ENCODE measurements around the gene RPL32. TPM values are rescaled to one million over a fixed set of nuclear protein-coding genes. Genes with fewer than 3 reads are reported as not detected.
"Not testable (repeated sequence)": the region's sequence is repeated elsewhere in the genome, so short reads cannot be mapped to it uniquely, and the experiment has no call there.

Gene RPL32
- total RNA-seq, 1 experiment from 2014 or later, result 1,130 TPM

GRCh38 chr3:12870942-12871341 is 29.6 kb upstream of the RPL32 start:
- in situ Hi-C loops (cut with HindIII; ENCODE audit: low pct_unique_long_range_greater_than_20kb, low sequenced_read_pairs), result no loop called here
- DNase-seq (ENCODE audit: low read depth), result no peak

- in situ Hi-C loops (cut with HindIII; ENCODE audit: low pct_unique_long_range_greater_than_20kb, low sequenced_read_pairs), result no loop called here
- peak; percentile 33 for DNase-seq (ENCODE audit: low read depth)
Observed at GRCh38 chr3:12869035-12869621, 27.8 kb upstream of the RPL32 start.

DNA sequence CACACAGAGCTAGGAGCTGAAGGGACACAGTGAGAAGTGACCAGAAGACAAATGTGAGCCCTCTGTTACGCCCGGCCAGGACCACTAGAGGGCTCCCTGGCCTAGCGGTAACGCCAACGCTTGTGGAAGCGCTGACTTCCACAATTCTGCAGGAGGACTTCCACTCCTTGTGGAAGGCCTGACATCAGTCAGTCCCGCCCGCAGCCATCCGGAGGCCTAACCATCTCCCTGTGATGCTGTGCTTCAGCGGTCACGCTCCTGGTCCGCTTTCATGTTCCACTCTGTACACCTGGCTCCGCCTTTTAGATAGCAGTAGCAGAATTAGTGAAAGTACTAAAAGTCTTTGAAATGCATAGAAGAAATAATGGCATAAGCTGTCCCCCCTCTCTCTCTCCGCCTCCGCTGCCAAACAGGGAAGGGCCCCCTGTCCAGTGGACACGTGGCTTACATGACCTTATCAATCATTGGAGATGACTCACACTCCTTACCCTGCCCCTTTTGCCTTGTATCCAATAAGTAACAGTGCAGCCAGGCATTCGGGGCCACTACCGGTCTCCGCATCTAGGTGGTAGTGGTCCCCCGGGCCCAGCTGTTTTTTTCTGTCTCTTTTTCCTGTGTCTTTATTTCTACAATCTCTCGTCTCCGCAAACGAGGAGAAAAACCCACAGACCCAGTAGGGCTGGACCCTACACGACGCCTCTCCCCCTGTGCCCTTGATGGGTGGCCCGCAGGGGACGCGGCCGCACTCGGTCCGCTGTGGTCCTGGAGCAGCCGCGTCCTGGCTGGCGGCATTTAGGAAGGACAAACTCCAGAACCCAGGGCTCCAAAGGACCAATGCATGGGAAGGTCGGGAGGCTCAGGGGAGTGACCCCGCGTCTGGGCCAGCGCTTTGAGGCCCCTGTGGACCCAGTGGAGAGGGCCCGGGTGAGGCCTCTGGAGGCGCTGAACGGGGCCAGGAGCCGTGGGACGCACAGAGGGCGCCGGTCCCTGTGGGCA is 27.0 kb upstream of the RPL32 start:
- in situ Hi-C loops (cut with HindIII; ENCODE audit: low pct_unique_long_range_greater_than_20kb, low sequenced_read_pairs), result no loop called here
- DNase-seq (ENCODE audit: low read depth), result peak; percentile 90

DNA sequence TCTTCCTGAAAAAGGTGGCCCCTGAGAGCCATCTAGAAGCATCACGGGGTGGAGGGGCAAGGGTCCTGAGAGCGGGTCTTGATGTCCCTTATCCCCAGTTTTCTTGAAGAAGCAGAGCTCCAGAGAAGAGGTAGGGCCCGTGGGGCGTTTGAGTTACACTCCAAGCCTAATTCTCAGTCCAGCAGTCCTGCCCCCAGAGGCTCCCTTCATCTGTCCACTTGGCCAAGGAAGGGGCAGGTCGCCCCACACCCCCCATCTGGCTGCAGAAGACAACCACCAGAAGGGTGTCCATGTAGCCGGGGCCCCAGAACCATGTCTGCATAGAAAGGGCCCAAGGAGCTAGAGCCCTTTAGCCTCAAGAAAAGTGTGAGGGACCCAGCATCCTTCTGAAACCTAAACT is 25.5 kb upstream of the RPL32 start:
- DNase-seq (ENCODE audit: low read depth), result no peak
- in situ Hi-C loops (cut with HindIII; ENCODE audit: low pct_unique_long_range_greater_than_20kb, low sequenced_read_pairs), result no loop called here

- no peak for DNase-seq (ENCODE audit: low read depth)
- in situ Hi-C loops (cut with HindIII; ENCODE audit: low pct_unique_long_range_greater_than_20kb, low sequenced_read_pairs), result no loop called here
Observed at GRCh38 chr3:12865271-12865670, 23.9 kb upstream of the RPL32 start.

- no peak for DNase-seq (ENCODE audit: low read depth)
Observed at GRCh38 chr3:12862387-12862786, 21.0 kb upstream of the RPL32 start.

DNA sequence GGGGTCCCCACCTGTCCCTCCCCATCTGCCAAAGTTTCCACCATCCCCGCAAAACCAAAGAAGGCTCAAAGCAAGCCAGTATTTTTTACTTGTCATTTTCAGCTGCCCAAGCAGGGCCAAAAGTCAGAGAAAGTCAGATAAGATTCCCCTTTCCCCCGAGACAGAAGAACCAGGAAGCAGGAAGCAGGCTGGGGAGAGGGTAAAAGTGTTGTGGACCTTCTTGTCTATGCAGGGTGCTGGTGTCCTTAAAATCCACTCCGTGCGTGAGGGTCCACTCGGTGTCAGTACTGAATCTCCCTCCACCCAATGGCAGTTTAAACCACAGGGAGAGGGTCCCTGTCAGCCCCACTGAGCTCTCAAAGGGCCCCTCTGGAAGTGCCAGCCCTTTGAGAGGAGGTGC is 20.2 kb upstream of the RPL32 start:
- DNase-seq (ENCODE audit: low read depth), result no peak
- in situ Hi-C loops (cut with HindIII; ENCODE audit: low pct_unique_long_range_greater_than_20kb, low sequenced_read_pairs), result no loop called here

More at GRCh38 chr3:12862387-12862786, 21.0 kb upstream of the RPL32 start:
- in situ Hi-C loops (cut with HindIII; ENCODE audit: low pct_unique_long_range_greater_than_20kb, low sequenced_read_pairs), result no loop called here

DNA sequence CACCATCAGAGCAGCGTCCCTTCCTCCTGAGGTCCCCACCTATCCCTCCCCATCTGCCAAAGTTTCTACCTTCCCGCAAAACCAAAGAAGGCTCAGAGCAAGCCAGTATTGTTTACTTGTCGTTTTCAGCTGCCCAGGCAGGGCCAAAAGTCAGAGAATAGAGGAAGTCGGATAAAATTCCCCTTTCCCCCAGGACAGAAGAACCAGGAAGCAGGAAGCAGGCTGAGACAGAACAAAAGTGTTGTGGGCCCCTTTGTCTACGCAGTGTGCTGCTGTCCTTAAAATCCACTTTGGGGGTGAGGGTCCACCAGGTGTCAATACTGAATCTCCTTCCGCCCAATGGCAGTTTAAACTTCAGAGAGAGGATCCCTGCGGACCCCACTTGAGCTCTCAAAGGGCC is 18.5 kb upstream of the RPL32 start:
- in situ Hi-C loops (cut with HindIII; ENCODE audit: low pct_unique_long_range_greater_than_20kb, low sequenced_read_pairs), result no loop called here

DNA sequence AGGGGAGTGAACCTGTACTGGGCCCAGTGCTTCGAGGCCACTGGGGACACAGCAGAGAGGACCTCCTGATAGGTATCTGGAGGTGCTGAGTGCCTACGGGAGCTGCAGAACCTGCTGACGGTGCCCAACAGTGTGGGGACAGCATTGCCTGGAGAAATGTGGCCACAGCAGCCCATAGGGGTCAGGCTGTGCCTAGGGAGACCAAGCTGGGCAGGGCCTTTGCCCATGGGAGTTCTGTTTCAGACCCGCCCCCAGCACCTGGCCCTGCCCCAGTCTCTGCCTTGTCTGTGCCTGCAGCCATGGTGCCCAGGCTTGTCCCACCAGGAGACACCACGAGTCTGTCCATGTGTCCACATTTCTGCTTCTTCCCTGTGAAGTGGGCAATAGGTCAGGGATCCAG is 15.3 kb upstream of the RPL32 start:
- in situ Hi-C loops (cut with HindIII; ENCODE audit: low pct_unique_long_range_greater_than_20kb, low sequenced_read_pairs), result no loop called here
- no peak for DNase-seq (ENCODE audit: low read depth)

More for the DNA sequence above, 18.5 kb upstream of the RPL32 start:
- DNase-seq (ENCODE audit: low read depth), result no peak

- in situ Hi-C loops (cut with HindIII; ENCODE audit: low pct_unique_long_range_greater_than_20kb, low sequenced_read_pairs), result no loop called here
- DNase-seq (ENCODE audit: low read depth), result no peak
Observed at GRCh38 chr3:12854565-12854964, 13.2 kb upstream of the RPL32 start.

DNA sequence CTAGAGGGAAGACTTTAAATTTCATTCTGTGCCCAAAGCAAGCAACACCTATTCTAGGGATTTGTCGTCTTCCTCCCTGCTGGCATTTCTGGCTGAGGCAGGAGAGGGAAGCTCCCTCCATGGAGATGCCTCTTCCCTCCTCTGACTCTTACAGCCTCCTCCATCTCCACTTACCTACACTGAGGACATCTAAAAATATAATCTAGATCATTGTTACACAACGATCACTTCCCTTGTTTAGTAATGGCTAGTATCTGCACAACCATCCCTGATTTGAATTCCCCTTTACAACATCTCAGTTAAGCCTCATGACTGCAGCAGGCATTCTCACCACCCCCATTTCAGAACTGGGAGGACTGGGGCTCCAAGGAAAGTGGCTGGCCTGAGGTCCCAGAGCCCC is 12.5 kb upstream of the RPL32 start:
- DNase-seq (ENCODE audit: low read depth); in situ Hi-C loops (cut with HindIII; ENCODE audit: low pct_unique_long_range_greater_than_20kb, low sequenced_read_pairs): not testable (repeated sequence)

GRCh38 chr3:12852201-12852600 is 10.8 kb upstream of the RPL32 start:
- no peak for DNase-seq (ENCODE audit: low read depth)
- in situ Hi-C loops (cut with HindIII; ENCODE audit: low pct_unique_long_range_greater_than_20kb, low sequenced_read_pairs), result no loop called here

DNA sequence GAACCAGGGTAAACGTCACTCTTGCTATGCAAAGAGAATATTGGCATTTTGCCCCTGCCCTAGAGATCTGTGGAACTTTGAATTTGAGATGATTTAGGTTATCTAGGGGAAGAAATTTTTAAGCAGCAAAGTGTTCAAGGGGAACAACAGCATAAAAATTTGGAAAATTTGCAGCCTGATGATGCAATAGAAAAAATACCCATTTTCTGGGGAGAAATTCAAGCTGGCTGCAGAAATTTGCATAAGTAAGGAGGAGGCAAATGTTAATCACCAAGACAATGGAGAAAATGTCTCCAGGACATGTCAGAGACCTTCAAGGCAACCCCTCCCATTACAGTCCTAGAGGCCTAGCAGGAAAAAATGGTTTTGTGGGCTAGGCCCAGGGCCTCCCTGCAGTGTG is 4.4 kb upstream of the RPL32 start:
- in situ Hi-C loops (cut with HindIII; ENCODE audit: low pct_unique_long_range_greater_than_20kb, low sequenced_read_pairs), result no loop called here
- no peak for DNase-seq (ENCODE audit: low read depth)

DNA sequence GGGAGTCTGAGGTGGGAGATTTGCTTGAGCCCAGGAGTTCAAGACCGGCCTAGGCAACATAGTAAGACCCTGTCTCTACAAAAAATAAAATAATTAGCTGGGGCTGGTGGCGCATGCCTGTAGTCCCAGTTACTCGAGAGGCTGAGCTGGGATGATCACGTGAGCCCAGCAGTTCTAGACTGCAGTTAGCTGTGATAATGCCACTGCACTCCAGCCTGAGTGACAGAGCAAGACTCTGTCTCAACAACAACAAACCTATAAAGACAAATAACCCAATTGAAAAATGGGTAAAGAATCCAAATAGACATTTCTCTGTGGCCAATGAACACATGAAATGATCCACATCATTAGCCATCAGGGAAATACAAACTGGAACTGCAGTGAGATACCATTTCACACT is 1.1 kb upstream of the RPL32 start:
- DNase-seq (ENCODE audit: low read depth), result no peak
- in situ Hi-C loops (cut with HindIII; ENCODE audit: low pct_unique_long_range_greater_than_20kb, low sequenced_read_pairs), result no loop called here

DNA sequence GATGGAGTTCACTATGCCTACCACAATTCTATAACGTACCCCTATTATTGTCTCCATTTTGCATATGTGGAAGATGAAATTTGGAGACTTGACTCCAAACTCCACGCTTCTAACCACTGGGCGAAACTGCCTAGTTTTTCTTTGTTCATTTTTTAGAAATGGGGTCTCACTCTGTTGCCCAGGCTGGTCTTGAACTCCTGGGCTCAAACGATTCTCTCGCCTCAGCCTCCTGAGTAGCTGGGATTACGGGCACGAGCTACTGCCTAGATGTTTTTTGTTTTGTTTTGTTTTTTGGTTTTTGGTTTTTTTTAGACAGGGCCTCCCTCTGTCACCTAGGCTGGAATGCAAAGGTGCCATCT is 584 bp upstream of the RPL32 start:
- DNase-seq (ENCODE audit: low read depth), result no peak
- in situ Hi-C loops (cut with HindIII; ENCODE audit: low pct_unique_long_range_greater_than_20kb, low sequenced_read_pairs), result no loop called here

- in situ Hi-C loops (cut with HindIII; ENCODE audit: low pct_unique_long_range_greater_than_20kb, low sequenced_read_pairs), result no loop called here
- no peak for DNase-seq (ENCODE audit: low read depth)
Observed at GRCh38 chr3:12840591-12841148, 695 bp downstream of the RPL32 start.

DNA sequence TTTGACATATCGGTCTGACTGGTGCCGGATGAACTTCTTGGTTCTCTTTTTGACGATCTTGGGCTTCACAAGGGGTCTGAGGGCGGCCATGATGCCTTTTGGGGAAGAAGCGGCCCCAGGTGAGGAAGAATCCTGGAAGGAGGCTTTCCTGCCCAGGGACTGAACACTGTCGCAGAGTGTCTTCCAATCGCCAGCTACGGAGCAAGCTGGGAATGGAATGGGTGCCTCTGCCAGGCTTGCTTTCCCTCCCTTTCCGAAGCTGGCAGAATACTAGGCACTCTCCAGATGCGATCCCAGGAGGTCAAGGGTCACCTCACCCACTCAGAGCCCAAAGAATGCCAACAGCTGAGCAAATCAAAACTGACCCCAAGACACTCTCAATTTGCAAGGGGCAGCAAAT is 1.2 kb downstream of the RPL32 start:
- in situ Hi-C loops (cut with HindIII; ENCODE audit: low pct_unique_long_range_greater_than_20kb, low sequenced_read_pairs), result not testable (repeated sequence)

GRCh38 chr3:12839156-12839946 is 2.0 kb downstream of the RPL32 start:
- in situ Hi-C loops (cut with HindIII; ENCODE audit: low pct_unique_long_range_greater_than_20kb, low sequenced_read_pairs), result no loop called here

More for the DNA sequence above, 1.2 kb downstream of the RPL32 start:
- not testable (repeated sequence) for DNase-seq (ENCODE audit: low read depth)

More at GRCh38 chr3:12839156-12839946, 2.0 kb downstream of the RPL32 start:
- no peak for DNase-seq (ENCODE audit: low read depth)
